ENCODE data around the gene CUL2.
"Not testable (repeated sequence)": the region's sequence is repeated elsewhere in the genome, so short reads cannot be mapped to it uniquely, and the experiment has no call there.

DNA sequence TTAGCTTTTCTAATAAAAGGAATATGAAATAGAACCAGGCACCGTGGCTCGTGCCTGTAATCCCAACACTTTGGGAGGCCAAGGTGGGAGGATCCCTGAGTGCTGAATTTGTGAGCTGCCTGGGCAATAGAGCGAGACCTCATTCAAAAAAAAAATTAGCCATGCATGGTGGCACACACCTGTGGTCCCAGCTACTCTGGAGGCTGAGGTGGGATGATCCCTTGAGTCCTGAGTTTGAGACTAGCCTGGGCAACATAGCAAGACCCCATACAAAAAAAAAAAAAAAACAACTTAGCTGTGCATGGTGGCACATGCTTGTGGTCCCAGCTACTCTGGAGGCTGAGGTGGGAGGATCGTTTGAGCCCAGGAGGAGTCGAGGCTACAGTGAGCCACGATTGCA lies 44.9 kb downstream of the CUL2 start:
- TF ChIP-seq POLR2A (IDR thresholded peaks at IDR 0.05) = not testable (repeated sequence)
- TF ChIP-seq, protein P1, sequence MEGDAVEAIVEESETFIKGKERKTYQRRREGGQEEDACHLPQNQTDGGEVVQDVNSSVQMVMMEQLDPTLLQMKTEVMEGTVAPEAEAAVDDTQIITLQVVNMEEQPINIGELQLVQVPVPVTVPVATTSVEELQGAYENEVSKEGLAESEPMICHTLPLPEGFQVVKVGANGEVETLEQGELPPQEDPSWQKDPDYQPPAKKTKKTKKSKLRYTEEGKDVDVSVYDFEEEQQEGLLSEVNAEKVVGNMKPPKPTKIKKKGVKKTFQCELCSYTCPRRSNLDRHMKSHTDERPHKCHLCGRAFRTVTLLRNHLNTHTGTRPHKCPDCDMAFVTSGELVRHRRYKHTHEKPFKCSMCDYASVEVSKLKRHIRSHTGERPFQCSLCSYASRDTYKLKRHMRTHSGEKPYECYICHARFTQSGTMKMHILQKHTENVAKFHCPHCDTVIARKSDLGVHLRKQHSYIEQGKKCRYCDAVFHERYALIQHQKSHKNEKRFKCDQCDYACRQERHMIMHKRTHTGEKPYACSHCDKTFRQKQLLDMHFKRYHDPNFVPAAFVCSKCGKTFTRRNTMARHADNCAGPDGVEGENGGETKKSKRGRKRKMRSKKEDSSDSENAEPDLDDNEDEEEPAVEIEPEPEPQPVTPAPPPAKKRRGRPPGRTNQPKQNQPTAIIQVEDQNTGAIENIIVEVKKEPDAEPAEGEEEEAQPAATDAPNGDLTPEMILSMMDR (IDR thresholded peaks at IDR 0.05) = not testable (repeated sequence)
